Small intestine (tissue), 7 donors: Measurements from ENCODE around the gene CACNA2D3. TPM values are rescaled to one million over a fixed set of nuclear protein-coding genes. Genes with fewer than 3 reads are reported as not detected.

Source experiments
- DNase-seq, 2 donors: peaks; one replicate each; pipeline versions ENCODE4 v3.0.0 to v3.0.0-alpha.2; 2013
- FAIRE-seq: peaks from 2 replicates; lab custom pipeline; 2012; peaks lifted over from hg19 to GRCh38; lab: Jason Lieb, UNC
- H3K27ac ChIP-seq, 3 donors: one replicate each; pipeline ENCODE4 v1.5.1; 2013; ENCODE audit warnings: low read length in 2 of 3, mild to moderate bottlenecking in 2 of 3, control low read depth in 1 of 3, inconsistent platforms in 1 of 3, low read depth in 1 of 3, moderate library complexity in 1 of 3
- H3K27me3 ChIP-seq, 3 donors: one replicate each; pipeline ENCODE4 v1.6.1; 2013; ENCODE audit warnings: low read length in 3 of 3, inconsistent platforms in 1 of 3; ENCODE audit not compliant: control insufficient read depth in 3 of 3, insufficient read depth in 3 of 3
- H3K36me3 ChIP-seq, 3 donors: one replicate each; pipeline ENCODE4 v1.6.1; 2013; ENCODE audit warnings: low read length in 3 of 3, inconsistent platforms in 1 of 3, low read depth in 1 of 3, mild to moderate bottlenecking in 1 of 3, moderate library complexity in 1 of 3; ENCODE audit not compliant: control insufficient read depth in 3 of 3, insufficient read depth in 2 of 3
- H3K4me1 ChIP-seq, 3 donors: one replicate each; pipeline ENCODE4 v1.6.1; 2013; ENCODE audit warnings: low read length in 2 of 3, inconsistent platforms in 1 of 3, low read depth in 1 of 3, mild to moderate bottlenecking in 1 of 3, moderate library complexity in 1 of 3; ENCODE audit not compliant: control insufficient read depth in 3 of 3, insufficient read depth in 2 of 3
- H3K4me3 ChIP-seq, 3 donors: one replicate each; pipeline ENCODE4 v1.5.1; 2013; ENCODE audit warnings: low read length in 3 of 3, control low read depth in 1 of 3, inconsistent platforms in 1 of 3, low read depth in 1 of 3, mild to moderate bottlenecking in 1 of 3, moderate library complexity in 1 of 3
- H3K9me3 ChIP-seq, 2 donors: one replicate each; pipeline ENCODE4 v1.6.1; 2013; ENCODE audit warnings: low read depth in 1 of 2, low read length in 1 of 2; ENCODE audit not compliant: control insufficient read depth in 2 of 2, insufficient read depth in 1 of 2
- WGBS, 3 donors: extraction: QIAGEN DNeasy Blood & Tissue Kit; methylation state at CpG; one replicate each; pipeline ENCODE4 v1.1.7; 2013; 5-methylcytosine and 5-hydroxymethylcytosine counted together
- polyA plus RNA-seq, 4 donors: library from polyadenylated mRNA; stranded (reverse) in 3 of 4; unstranded in 1 of 4; fragments of 200-250 nt in 3 of 4; fragments of 120-200 nt in 1 of 4; gene quantifications; one replicate each; pipeline versions ENCODE4 v1.2.1 to v1.2.3, GENCODE V29; 2013
- donor health status: healthy with polysubstance abuse.
- donor health status: control.
- donor health status: control.
- donor health status: Bipolar disorder and iron deficiency.
- donor health status: healthy.

The CACNA2D3 gene
- polyA plus RNA-seq, 4 donors = 0.27 to 0.61 TPM; not detected in 2

DNA sequence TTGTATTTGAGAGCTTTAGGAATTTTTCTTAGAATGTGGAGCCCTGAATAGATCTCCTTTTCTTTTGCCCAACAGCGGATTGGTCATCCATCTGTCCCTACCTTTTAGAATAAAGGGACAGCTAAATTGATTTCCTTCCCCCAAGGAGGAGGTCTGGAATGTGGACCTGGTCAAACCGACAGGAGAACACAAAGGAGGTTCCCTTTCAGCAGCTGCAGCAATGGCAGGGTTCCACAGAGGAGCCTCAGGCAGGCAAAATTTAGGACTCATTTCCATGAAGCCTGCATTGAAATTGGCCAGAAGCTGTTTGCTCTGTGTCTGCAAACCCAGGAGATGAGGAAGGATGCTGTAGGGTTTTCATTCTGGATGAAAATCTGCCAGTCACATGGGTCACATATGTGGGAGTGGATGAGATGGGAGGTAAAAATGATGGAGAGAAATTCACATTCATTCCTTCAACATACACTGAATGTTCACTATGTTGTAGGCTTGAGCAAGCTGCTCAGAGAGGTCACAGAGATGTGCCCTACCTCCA lies 728.2 kb downstream of the CACNA2D3 start:
- Histone ChIP-seq H3K27me3 (no peaks in the 10 kb centered on the region), H3K27ac (no peak overlapping the region), H3K4me1 (no peaks in the 10 kb centered on the region), H3K36me3 (no peaks in the 10 kb centered on the region), H3K9me3 (no peaks in the 10 kb centered on the region), H3K4me3 (no peak overlapping the region)
- FAIRE-seq (no peak), DNase-seq (no peak)
- WGBS, 3 donors = 62 to 69% (median 68%) methylated on average over 2 of the region's 2 CpGs

DNA sequence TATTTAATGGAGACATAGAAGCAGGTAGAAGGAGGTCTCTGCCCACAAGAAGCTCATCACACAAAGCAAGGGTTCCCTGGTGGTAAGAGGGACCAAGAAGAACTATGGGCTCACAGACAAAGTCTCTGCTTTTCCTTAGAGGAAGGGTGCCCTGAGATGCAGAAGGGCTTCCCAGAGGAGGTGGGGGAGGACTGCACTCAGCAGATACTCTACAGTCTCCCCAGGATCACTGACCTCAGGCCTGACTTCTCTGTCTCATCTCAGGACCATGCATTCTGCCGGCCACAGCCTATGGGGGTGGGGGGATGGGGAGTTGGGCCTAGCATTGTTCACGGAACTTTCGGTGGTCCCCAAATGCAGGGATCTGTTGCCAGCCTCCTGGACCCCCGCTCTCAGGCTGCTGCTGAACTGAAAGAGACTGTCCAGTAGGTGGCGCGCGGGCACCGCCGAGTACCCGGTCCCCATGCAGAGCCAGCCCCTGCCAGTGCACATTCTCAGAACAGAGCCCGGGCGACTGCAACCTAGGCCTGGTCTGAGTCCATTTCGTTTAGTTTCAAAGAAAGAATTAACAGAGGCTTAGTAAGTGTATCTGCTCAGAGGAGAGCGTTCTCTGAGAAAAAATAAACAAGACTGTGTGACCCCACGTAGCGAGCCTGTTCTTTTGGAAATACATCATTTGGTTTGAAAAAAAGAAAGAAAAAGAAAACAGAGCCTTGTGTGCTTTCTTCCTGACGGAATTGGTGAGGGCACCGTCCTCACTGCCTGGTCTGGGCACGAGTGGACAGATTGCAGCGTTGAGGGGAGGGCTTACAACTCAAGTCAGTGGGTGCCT lies 731.4 kb downstream of the CACNA2D3 start:
- FAIRE-seq (no peak), DNase-seq (peak; percentile 43 to 63)
- no peak overlapping the region for H3K27ac ChIP-seq
- 19 to 27% (median 22%) methylated on average over 20 of the region's 20 CpGs for WGBS, 3 donors
- no peaks in the 10 kb centered on the region for H3K4me1 ChIP-seq
- no peaks in the 10 kb centered on the region for H3K9me3 ChIP-seq
- H3K36me3 ChIP-seq = no peaks in the 10 kb centered on the region
- H3K27me3 ChIP-seq = no peaks in the 10 kb centered on the region
- H3K4me3 ChIP-seq = no peak overlapping the region

DNA sequence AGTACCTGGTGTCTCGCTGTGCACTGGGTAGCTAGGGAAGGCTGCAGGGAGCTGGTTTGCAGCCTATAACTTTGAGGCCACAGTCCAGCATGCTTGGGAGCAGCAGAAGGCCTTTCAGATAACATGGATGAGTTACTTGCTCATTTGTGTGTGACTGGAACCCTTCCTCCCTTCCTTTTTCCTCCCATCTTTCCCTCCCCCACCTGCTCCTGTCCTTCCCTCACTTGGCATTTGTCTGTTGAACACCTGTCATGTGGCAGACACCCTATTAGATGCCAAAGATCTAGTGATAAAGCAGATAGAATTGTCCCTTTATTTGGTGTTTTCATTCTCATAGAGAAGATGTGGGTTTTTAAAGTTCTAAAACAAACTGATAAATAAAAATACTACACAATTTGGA lies 733.9 kb downstream of the CACNA2D3 start:
- H3K9me3 ChIP-seq = no peaks in the 10 kb centered on the region
- no peak overlapping the region for H3K4me3 ChIP-seq
- FAIRE-seq (no peak), DNase-seq (no peak)
- H3K4me1 ChIP-seq = no peaks in the 10 kb centered on the region
- WGBS, 3 donors = 83 to 95% (median 87%) methylated on average over 1 of the region's 1 CpG
- H3K27me3 ChIP-seq = no peaks in the 10 kb centered on the region
- no peaks in the 10 kb centered on the region for H3K36me3 ChIP-seq
- no peak overlapping the region for H3K27ac ChIP-seq

DNA sequence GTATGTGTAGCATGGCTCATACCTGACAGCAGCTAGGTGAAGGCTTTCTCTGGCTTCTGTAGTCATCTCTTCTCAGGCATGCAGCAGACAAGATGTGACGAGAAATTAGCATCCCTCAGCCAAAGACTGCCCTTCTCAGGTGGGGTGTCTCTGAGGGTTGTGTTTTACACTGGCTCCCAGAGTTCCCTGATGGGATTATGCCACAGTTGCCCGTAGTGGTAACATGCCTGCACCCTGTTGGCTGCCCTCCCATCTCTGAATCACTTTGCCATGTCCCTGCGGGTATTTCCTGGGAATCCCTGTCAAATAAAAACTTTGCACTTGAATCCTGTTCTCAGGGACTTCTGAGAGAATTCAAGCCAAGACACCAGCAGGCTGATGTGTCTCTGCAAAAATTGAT lies 735.0 kb downstream of the CACNA2D3 start:
- Histone ChIP-seq H3K9me3 (no peaks in the 10 kb centered on the region), H3K27me3 (no peaks in the 10 kb centered on the region), H3K36me3 (no peaks in the 10 kb centered on the region), H3K4me3 (no peak overlapping the region), H3K27ac (no peak overlapping the region), H3K4me1 (no peaks in the 10 kb centered on the region)
- no peak for FAIRE-seq
- 33 to 70% (median 38%) methylated on average over 3 of the region's 3 CpGs for WGBS, 3 donors
- no peak for DNase-seq

DNA sequence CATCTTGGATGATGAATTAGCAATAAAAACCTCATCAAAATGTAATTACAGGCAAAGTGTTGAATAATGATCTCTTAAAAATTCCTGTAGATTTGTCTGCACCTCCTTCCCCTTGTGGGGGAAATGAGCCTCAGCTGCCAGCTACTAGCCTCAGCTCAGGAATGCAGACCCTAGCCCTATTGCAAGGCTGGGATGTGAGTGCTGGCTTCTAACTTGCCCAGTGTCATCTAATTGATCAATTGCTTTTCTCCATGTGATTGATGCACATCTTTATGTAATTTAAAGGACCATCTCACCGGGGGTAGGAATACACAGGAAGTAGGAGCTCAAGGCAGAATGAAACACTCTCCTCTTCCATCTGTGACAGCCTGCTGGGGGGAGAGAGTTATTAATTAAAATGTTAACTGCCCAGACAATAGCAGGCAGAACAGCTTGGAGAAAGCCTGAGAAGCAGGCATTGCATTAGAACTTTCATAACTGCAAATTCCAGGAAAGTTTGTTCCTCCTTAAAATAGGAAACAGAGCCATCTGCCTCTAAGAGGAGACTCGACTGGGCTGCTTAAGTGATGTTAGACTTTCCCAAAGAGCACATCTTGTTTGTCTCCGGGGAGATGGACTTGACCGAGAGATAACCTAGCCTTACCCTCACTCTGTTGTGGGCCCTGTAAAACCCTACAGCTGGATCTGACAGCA lies 735.9 kb downstream of the CACNA2D3 start:
- Histone ChIP-seq H3K36me3 (no peaks in the 10 kb centered on the region), H3K9me3 (no peaks in the 10 kb centered on the region), H3K4me1 (no peaks in the 10 kb centered on the region), H3K27me3 (no peaks in the 10 kb centered on the region), H3K27ac (no peak overlapping the region), H3K4me3 (no peak overlapping the region)
- DNase-seq (no peak), FAIRE-seq (no peak)
- WGBS, 3 donors = 44 to 46% (median 46%) methylated on average over 4 of the region's 4 CpGs

DNA sequence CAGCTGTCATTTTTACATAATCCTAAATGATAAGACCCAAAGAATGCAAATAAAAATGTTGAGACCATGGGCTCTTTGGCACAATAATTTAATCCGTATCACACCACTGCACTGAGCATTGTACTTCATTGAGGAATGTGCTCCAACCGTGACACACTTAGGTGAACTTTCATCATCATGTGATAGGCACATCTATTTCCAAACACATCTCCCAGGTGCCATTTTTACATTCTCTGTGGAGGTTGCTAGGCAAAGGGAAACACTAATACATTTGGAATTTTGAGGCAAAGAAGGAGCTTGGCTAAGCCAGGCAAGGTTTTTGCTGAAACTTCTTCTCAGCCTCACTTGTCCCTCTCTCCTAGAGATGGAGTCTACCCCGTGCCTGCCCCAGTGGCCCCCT lies 736.8 kb downstream of the CACNA2D3 start:
- H3K36me3 ChIP-seq = no peaks in the 10 kb centered on the region
- WGBS, 3 donors = 51 to 78% (median 62%) methylated on average over 3 of the region's 3 CpGs
- no peaks in the 10 kb centered on the region for H3K4me1 ChIP-seq
- H3K27ac ChIP-seq = no peak overlapping the region
- no peak for FAIRE-seq
- H3K4me3 ChIP-seq = no peak overlapping the region
- no peaks in the 10 kb centered on the region for H3K27me3 ChIP-seq
- no peak for DNase-seq
- H3K9me3 ChIP-seq = no peaks in the 10 kb centered on the region

DNA sequence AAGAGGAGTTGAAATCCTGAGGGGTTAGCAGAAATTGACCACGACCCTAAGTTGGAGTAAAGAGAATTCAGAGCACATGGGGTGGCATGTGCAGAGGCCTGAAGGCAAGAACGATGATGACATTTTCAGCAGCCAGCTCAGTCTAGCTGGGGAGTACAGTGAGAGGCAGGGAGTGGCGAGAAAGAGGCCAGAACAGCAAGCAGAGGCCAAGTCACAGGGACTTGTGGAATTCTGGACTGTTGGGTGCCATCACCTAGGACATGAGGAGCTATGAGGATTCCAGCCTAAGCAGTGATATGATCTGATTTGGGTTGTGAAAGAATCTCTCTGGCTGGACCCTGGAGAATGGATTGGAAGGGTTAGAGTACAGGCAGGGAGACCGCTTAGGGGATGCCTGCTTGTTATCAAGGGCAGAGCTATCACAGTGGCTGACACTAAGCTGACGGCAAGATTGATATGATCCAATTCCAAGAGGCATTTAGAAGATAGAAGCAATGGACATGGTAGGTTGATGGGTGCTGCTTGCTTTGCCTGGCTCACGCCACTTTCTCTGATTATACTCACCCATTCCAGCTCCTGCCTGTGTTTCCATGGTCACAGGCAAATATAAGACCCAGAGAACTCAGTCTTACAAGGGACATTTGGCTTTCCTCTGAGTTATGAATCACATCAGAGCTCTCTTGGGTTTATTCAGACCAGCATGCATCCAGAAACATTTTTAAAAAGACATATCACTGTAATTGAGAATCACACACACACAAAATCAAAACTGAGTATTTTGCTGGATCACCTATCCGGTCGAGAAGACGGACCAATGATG lies 739.1 kb downstream of the CACNA2D3 start:
- Histone ChIP-seq H3K36me3 (no peaks in the 10 kb centered on the region), H3K9me3 (no peaks in the 10 kb centered on the region), H3K27ac (no peak overlapping the region), H3K27me3 (no peaks in the 10 kb centered on the region), H3K4me3 (no peak overlapping the region), H3K4me1 (no peaks in the 10 kb centered on the region)
- DNase-seq (no peak), FAIRE-seq (no peak)
- 62 to 74% (median 69%) methylated on average over 9 of the region's 9 CpGs for WGBS, 3 donors

DNA sequence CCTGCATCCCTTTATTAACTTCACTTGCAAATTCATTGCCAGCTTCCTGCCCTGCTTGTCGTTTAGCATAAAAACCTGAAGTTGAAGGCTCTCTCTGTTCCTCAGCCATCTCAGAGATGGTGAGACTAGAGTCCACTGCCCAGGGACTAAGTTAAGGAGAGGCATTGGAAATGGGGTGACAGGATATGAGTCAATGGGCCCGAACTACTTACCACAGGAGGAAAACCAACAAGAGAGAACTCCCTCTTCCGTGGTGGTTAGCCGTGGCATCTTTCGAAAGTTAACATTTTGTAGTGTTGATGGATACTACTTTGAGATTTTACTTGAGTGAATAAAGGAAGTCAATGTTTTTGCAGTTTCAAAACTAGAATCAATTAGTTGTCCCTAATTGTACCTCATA lies 740.2 kb downstream of the CACNA2D3 start:
- 71 to 79% (median 75%) methylated on average over 5 of the region's 5 CpGs for WGBS, 3 donors
- FAIRE-seq (no peak), DNase-seq (no peak)
- H3K27ac ChIP-seq = no peak overlapping the region
- no peaks in the 10 kb centered on the region for H3K9me3 ChIP-seq
- H3K4me3 ChIP-seq = no peak overlapping the region
- no peaks in the 10 kb centered on the region for H3K4me1 ChIP-seq
- H3K27me3 ChIP-seq = no peaks in the 10 kb centered on the region
- no peaks in the 10 kb centered on the region for H3K36me3 ChIP-seq
